Measurements from ENCODE around the gene NTN4. TPM values are rescaled to one million over a fixed set of nuclear protein-coding genes. Genes with fewer than 3 reads are reported as not detected.
"Not testable (repeated sequence)": the region's sequence is repeated elsewhere in the genome, so short reads cannot be mapped to it uniquely, and the experiment has no call there.

NTN4 gene
- total RNA-seq, 1 donor from 2014 or later, result 336 TPM

- H3K27ac Mint-ChIP-seq (ENCODE audit: unreplicated experiment), result peak overlapping the region; percentile 37
- H3K4me3 Mint-ChIP-seq (ENCODE audit: unreplicated experiment), result peak overlapping the region; percentile 89
- peaks cover 33% of the 10 kb centered on the region for H3K36me3 Mint-ChIP-seq (ENCODE audit: low read depth)
- no peak for DNase-seq (ENCODE audit: low spot score)
- TF ChIP-seq CTCF (IDR thresholded peaks at IDR 0.05), result no peak
- no peaks in the 10 kb centered on the region for H3K9me3 Mint-ChIP-seq (ENCODE audit: low read depth)
- H3K4me1 Mint-ChIP-seq (ENCODE audit: low read depth), result peaks cover 79% of the 10 kb centered on the region
- no peaks in the 10 kb centered on the region for H3K27me3 Mint-ChIP-seq (ENCODE audit: low read depth)
Measured at GRCh38 chr12:95787274-95787818, 3.2 kb downstream of the NTN4 start.

GRCh38 chr12:95784915-95785314 is 5.6 kb downstream of the NTN4 start:
- H3K27ac Mint-ChIP-seq (ENCODE audit: unreplicated experiment), result peak overlapping the region; percentile 73
- peaks cover 48% of the 10 kb centered on the region for H3K36me3 Mint-ChIP-seq (ENCODE audit: low read depth)
- TF ChIP-seq CTCF (IDR thresholded peaks at IDR 0.05), result no peak
- DNase-seq (ENCODE audit: low spot score), result no peak
- no peaks in the 10 kb centered on the region for H3K27me3 Mint-ChIP-seq (ENCODE audit: low read depth)
- peak overlapping the region; percentile 89 for H3K4me3 Mint-ChIP-seq (ENCODE audit: unreplicated experiment)
- H3K9me3 Mint-ChIP-seq (ENCODE audit: low read depth), result no peaks in the 10 kb centered on the region
- H3K4me1 Mint-ChIP-seq (ENCODE audit: low read depth), result peaks cover 83% of the 10 kb centered on the region

GRCh38 chr12:95784286-95784685 is 6.3 kb downstream of the NTN4 start:
- H3K36me3 Mint-ChIP-seq (ENCODE audit: low read depth), result peaks cover 50% of the 10 kb centered on the region
- peak overlapping the region; percentile 73 for H3K27ac Mint-ChIP-seq (ENCODE audit: unreplicated experiment)
- no peaks in the 10 kb centered on the region for H3K27me3 Mint-ChIP-seq (ENCODE audit: low read depth)
- H3K9me3 Mint-ChIP-seq (ENCODE audit: low read depth), result no peaks in the 10 kb centered on the region
- H3K4me1 Mint-ChIP-seq (ENCODE audit: low read depth), result peaks cover 85% of the 10 kb centered on the region
- no peak for TF ChIP-seq CTCF (IDR thresholded peaks at IDR 0.05)
- no peak for DNase-seq (ENCODE audit: low spot score)
- H3K4me3 Mint-ChIP-seq (ENCODE audit: unreplicated experiment), result peak overlapping the region; percentile 89

- peaks cover 59% of the 10 kb centered on the region for H3K36me3 Mint-ChIP-seq (ENCODE audit: low read depth)
- not testable (repeated sequence) for H3K4me3 Mint-ChIP-seq (ENCODE audit: unreplicated experiment); DNase-seq (ENCODE audit: low spot score); H3K27me3 Mint-ChIP-seq (ENCODE audit: low read depth)
- peaks cover 20% of the 10 kb centered on the region for H3K9me3 Mint-ChIP-seq (ENCODE audit: low read depth)
- H3K4me1 Mint-ChIP-seq (ENCODE audit: low read depth), result peaks cover 59% of the 10 kb centered on the region
- peak overlapping the region; percentile 63 for H3K27ac Mint-ChIP-seq (ENCODE audit: unreplicated experiment)
Measured at GRCh38 chr12:95775466-95775865, 15.1 kb downstream of the NTN4 start.

GRCh38 chr12:95774311-95775045 is 16.1 kb downstream of the NTN4 start:
- Mint-ChIP-seq H3K27ac (ENCODE audit: unreplicated experiment) (peak overlapping the region; percentile 63), H3K9me3 (ENCODE audit: low read depth) (peaks cover 20% of the 10 kb centered on the region), H3K27me3 (ENCODE audit: low read depth) (no peaks in the 10 kb centered on the region), H3K4me3 (ENCODE audit: unreplicated experiment) (no peak overlapping the region), H3K4me1 (ENCODE audit: low read depth) (peaks cover 60% of the 10 kb centered on the region), H3K36me3 (ENCODE audit: low read depth) (peaks cover 57% of the 10 kb centered on the region)
- TF ChIP-seq CTCF (IDR thresholded peaks at IDR 0.05), result no peak
- no peak for DNase-seq (ENCODE audit: low spot score)
